Measurements from ENCODE around the gene FLOT1.

DNA sequence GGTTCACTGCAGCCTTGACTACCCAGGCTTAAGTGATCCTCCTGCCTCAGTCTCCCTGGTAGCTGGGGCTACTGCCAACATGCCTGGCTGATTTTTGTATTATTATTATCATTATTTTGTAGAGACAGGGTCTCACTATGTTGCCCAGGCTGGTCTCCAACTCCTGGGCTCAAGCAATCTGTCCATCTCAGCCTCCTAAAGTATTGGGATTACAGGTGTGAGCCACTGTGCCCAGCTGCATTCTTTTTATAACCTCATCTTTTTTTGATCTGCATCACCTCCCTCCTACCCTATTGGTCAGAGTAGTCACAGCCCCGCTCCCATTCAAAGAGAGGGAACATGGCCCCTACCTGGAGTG lies 25.4 kb upstream of the FLOT1 start:
- TF ChIP-seq EP300 (IDR thresholded peaks at IDR 0.05): no peak
- no peak for TF ChIP-seq BHLHE40 (IDR thresholded peaks at IDR 0.05; ENCODE audit: low read depth, low read length)

Data from A549 (cell line).